NCI-H128 (cell line): ENCODE data around the gene PIBF1.
"Not testable (repeated sequence)": the region's sequence is repeated elsewhere in the genome, so short reads cannot be mapped to it uniquely, and the experiment has no call there.

Experiments
- DNase-seq: peaks from one replicate; lab custom pipeline; 2025; ENCODE audit not compliant: unreplicated experiment; lab: John Stamatoyannopoulos, UW

Gene PIBF1

GRCh38 chr13:72781451-72782439, at the start of gene PIBF1, which contains the start of gene DIS3:
PIBF1 (plus strand) TSS chr13:72782133; CDS start chr13:72783470, 1,337 bp downstream.
DIS3 (minus strand) TSS chr13:72781900; CDS start chr13:72781832, 68 bp downstream.
- peak; percentile 96 for DNase-seq

- no peak for DNase-seq
Observed at GRCh38 chr13:72737033-72737432, 44.9 kb upstream of the PIBF1 start.

GRCh38 chr13:72740015-72740414, 41.9 kb upstream of the PIBF1 start:
- DNase-seq = no peak

GRCh38 chr13:72745260-72745659, 36.7 kb upstream of the PIBF1 start:
- DNase-seq = no peak

- DNase-seq = no peak
Observed at GRCh38 chr13:72751220-72751619, 30.7 kb upstream of the PIBF1 start.

- no peak for DNase-seq
Observed at GRCh38 chr13:72754111-72754510, 27.8 kb upstream of the PIBF1 start.

GRCh38 chr13:72757792-72758535, 24.0 kb upstream of the PIBF1 start:
- DNase-seq = no peak

- no peak for DNase-seq
Observed at GRCh38 chr13:72760189-72760588, 21.7 kb upstream of the PIBF1 start.

GRCh38 chr13:72763411-72763810, 18.5 kb upstream of the PIBF1 start:
- no peak for DNase-seq

DNA sequence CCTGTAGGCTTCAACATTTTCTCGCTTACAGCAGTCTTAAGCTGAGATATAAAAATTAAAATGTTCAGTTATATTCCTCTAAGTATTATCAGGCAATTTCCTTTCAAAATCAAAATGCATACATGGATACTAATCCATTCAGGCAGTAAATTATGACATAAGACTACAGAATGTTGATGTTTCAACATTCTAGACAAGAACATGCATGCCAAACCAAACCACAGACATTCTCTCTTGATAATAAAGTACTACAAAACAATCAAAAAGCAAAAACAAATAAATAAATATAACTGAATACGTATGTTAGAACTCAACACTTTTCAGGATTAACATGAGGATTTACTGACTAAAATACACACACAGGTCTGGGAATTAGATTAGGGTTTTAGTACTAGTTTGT, 7.9 kb upstream of the PIBF1 start:
- DNase-seq = no peak

GRCh38 chr13:72782717-72783116, 784 bp downstream of the PIBF1 start:
- no peak for DNase-seq

DNA sequence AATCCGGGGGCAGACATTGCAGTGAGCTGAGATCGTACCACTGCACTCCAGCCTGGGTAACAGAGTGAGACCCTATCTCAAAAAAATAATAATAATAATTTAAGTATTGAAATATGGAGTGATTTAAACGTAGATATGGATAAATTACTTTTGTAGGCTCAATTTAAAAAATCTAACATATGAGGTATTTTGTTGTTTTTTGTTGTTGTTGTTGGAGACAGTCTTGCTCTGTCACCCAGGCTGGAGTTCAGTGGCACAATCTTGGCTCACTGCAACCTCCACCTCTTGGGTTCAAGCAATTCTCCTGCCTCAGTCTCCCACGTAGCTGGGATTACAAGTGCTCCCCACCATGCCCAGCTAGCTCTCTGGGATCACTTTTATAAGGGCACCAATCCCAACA, 2.7 kb downstream of the PIBF1 start:
- DNase-seq = not testable (repeated sequence)

GRCh38 chr13:72788831-72789230, 6.9 kb downstream of the PIBF1 start:
- DNase-seq = no peak

- no peak for DNase-seq
Observed at GRCh38 chr13:72792640-72793039, 10.7 kb downstream of the PIBF1 start.

GRCh38 chr13:72798817-72799216, 16.9 kb downstream of the PIBF1 start:
- no peak for DNase-seq

DNA sequence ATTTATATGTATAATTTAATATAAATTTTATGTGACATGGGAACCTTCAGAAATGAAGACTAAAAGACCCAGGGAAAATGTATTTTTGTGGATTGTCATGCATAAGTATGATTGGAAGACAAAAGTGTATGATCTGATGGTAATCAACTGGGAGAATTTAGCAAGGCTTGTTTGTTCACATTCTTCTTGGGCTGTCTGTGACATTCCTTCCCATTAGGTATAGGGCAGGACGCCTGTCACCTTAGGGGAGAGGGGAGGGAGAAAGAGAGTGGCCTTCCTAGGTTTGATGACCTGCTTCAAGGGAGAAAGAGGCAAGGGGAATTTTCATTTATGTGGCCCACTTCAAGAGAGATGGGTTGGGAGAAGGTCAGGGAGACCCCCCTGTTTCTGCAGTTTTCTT, 22.4 kb downstream of the PIBF1 start:
- DNase-seq = no peak

GRCh38 chr13:72805676-72806346, 23.9 kb downstream of the PIBF1 start:
- no peak for DNase-seq

GRCh38 chr13:72806514-72806913, 24.6 kb downstream of the PIBF1 start:
- DNase-seq = not testable (repeated sequence)

DNA sequence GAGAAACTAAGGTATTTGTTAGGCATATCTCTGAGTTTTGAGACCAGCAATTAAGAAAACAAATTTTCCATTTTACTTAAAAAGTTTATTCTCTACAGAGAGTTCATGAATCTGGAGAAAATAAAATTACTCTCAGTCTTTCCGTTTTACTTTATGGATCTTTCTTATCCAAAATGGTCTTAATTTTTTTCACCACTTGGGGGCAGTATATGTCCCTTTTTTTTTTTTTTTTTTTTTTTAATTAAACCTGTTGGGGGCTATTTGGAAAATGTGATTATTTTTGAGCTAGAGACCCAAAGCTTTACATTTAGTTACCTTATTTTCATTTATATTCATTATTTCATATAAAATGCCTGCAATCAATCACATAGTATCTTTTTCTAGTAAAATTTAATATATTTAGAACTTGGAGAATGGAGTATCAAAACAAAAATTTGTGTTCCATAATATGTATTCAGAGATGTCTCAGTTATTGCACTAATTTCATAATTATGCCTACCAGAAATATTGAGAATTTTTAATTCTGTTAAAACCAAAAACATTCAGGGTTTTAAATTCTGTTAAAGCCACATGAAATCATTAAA, 27.1 kb downstream of the PIBF1 start:
- no peak for DNase-seq

DNA sequence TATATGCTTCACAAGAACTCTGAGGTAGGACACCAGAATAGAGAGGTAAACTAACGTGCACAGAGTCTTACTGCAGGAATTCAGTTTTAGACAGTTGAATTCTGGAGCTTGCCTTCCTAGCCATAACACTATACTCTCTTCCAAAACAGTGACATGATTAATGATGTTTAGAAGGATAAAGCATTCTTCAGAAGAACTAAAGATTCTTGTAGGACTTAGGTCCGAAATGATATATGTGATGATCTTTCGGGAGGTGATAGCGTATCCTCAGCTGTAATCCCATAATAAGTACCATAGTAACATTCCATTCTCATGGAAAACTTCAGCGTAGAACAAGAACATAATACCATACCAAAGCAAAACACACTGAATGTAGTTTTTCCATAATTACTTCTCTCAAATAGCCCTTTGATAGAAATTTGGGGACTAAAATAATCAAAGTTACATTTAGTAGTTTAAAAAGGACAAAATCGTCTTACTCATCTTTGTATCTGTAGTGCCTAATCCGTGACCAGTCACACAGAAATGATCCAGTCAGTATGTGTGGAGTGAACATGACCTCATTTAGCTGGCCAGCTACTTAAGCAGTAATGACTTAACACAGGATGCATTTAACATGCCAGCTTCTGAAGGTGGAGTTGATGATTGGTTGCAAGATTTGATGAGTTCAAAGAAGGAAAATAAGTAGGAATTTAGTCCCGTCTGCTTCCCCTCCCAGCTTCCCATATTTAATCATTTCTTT, 38.4 kb downstream of the PIBF1 start:
- no peak for DNase-seq
